ENCODE results near the gene ZBTB34.

ZBTB34 gene

DNA sequence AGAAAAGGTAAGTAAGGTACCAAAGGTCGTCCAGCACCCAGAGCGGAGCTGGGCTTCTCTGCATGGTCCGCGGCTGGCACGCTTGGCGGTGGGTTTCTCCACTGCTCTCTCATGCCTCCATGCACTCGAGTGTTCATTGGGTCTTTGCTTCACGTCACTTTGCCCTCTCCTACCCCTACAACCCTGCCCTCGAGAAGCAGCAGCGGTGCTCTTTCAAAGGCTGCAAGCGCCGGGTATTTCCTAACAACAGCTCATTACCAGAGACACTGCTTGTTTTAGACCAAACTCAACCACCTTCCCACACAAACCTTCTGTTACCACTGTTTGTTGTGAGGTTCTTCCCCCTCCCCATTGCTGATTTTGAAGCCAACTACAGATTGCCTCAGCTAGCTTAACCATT lies 21.5 kb upstream of the ZBTB34 start:
- H3K36me3 ChIP-seq (ENCODE audit: control insufficient read depth, low read length) = peaks cover 14% of the 10 kb centered on the region
- H3K27me3 ChIP-seq (ENCODE audit: control insufficient read depth, low read length) = peaks cover 4% of the 10 kb centered on the region; the same call in 1 of the 2 replicates
- no peaks in the 10 kb centered on the region for H3K9me3 ChIP-seq (ENCODE audit: control insufficient read depth, insufficient read depth, low read length)
- H3K4me3 ChIP-seq (ENCODE audit: low read length) = no peak overlapping the region
- TF ChIP-seq EZH2phosphoT487 (IDR thresholded peaks at IDR 0.05; ENCODE audit: borderline replicate concordance, low read length) (no peak), CTCF (IDR thresholded peaks at IDR 0.05; ENCODE audit: low read depth, low read length, poor library complexity, severe bottlenecking) (no peak)
- H3K27ac ChIP-seq (ENCODE audit: low read depth, low read length) = no peak overlapping the region
- no peaks in the 10 kb centered on the region for H3F3A ChIP-seq (ENCODE audit: control insufficient read depth, insufficient read depth)
- peaks cover 15% of the 10 kb centered on the region for H3K4me1 ChIP-seq (ENCODE audit: control insufficient read depth, low read length)
- H4K20me1 ChIP-seq (ENCODE audit: control insufficient read depth, insufficient read depth, low read depth, low read length) = no peaks in the 10 kb centered on the region; the same call in 1 of the 2 replicates
- no peak overlapping the region for H3K4me2 ChIP-seq (ENCODE audit: low read length)
- H3K9me2 ChIP-seq (replicated peaks; ENCODE audit: control insufficient read depth, low read length) = no peaks in the 10 kb centered on the region
- H3K79me2 ChIP-seq (ENCODE audit: control insufficient read depth, low read length) = peaks cover 25% of the 10 kb centered on the region

GRCh38 chr9:126839301-126839700 lies 21.1 kb upstream of the ZBTB34 start:
- Histone ChIP-seq H3K79me2 (ENCODE audit: control insufficient read depth, low read length) (peaks cover 22% of the 10 kb centered on the region), H3K4me3 (ENCODE audit: low read length) (no peak overlapping the region), H3K27me3 (ENCODE audit: control insufficient read depth, low read length) (peaks cover 6% of the 10 kb centered on the region; the same call in 1 of the 2 replicates), H3K4me2 (ENCODE audit: low read length) (no peak overlapping the region), H4K20me1 (ENCODE audit: control insufficient read depth, insufficient read depth, low read depth, low read length) (no peaks in the 10 kb centered on the region; the same call in 1 of the 2 replicates), H3F3A (ENCODE audit: control insufficient read depth, insufficient read depth) (no peaks in the 10 kb centered on the region), H3K36me3 (ENCODE audit: control insufficient read depth, low read length) (peaks cover 10% of the 10 kb centered on the region; the same call in 1 of the 2 replicates), H3K4me1 (ENCODE audit: control insufficient read depth, low read length) (peaks cover 11% of the 10 kb centered on the region), H3K9me2 (replicated peaks; ENCODE audit: control insufficient read depth, low read length) (no peaks in the 10 kb centered on the region), H3K9me3 (ENCODE audit: control insufficient read depth, insufficient read depth, low read length) (no peaks in the 10 kb centered on the region), H3K27ac (ENCODE audit: low read depth, low read length) (no peak overlapping the region)
- TF ChIP-seq CTCF (IDR thresholded peaks at IDR 0.05; ENCODE audit: low read depth, low read length, poor library complexity, severe bottlenecking) = no peak
- TF ChIP-seq EZH2phosphoT487 (IDR thresholded peaks at IDR 0.05; ENCODE audit: borderline replicate concordance, low read length) = no peak

GRCh38 chr9:126842220-126842842 lies 18.1 kb upstream of the ZBTB34 start:
- no peaks in the 10 kb centered on the region; the same call in 1 of the 2 replicates for H4K20me1 ChIP-seq (ENCODE audit: control insufficient read depth, insufficient read depth, low read depth, low read length)
- TF ChIP-seq CTCF (IDR thresholded peaks at IDR 0.05; ENCODE audit: low read depth, low read length, poor library complexity, severe bottlenecking) = no peak
- TF ChIP-seq EZH2phosphoT487 (IDR thresholded peaks at IDR 0.05; ENCODE audit: borderline replicate concordance, low read length) = no peak
- H3K27me3 ChIP-seq (ENCODE audit: control insufficient read depth, low read length) = peaks cover 6% of the 10 kb centered on the region
- no peak overlapping the region for H3K27ac ChIP-seq (ENCODE audit: low read depth, low read length)
- no peak overlapping the region for H3K4me2 ChIP-seq (ENCODE audit: low read length)
- H3K79me2 ChIP-seq (ENCODE audit: control insufficient read depth, low read length) = peaks cover 1% of the 10 kb centered on the region; the same call in 1 of the 2 replicates
- no peaks in the 10 kb centered on the region for H3F3A ChIP-seq (ENCODE audit: control insufficient read depth, insufficient read depth)
- H3K4me1 ChIP-seq (ENCODE audit: control insufficient read depth, low read length) = no peaks in the 10 kb centered on the region
- H3K36me3 ChIP-seq (ENCODE audit: control insufficient read depth, low read length) = no peaks in the 10 kb centered on the region
- no peaks in the 10 kb centered on the region for H3K9me3 ChIP-seq (ENCODE audit: control insufficient read depth, insufficient read depth, low read length)
- no peak overlapping the region for H3K4me3 ChIP-seq (ENCODE audit: low read length)
- H3K9me2 ChIP-seq (replicated peaks; ENCODE audit: control insufficient read depth, low read length) = no peaks in the 10 kb centered on the region

Data from DOHH2 (cell line).